ENCODE measurements around the gene SCN1A.
"Not testable (repeated sequence)": the region's sequence is repeated elsewhere in the genome, so short reads cannot be mapped to it uniquely, and the experiment has no call there.

Gene SCN1A

GRCh38 chr2:166135152-166135848, 7.5 kb upstream of the SCN1A start:
- DNase-seq (ENCODE audit: low read depth in 2 of 2), result no peak

- DNase-seq (ENCODE audit: low read depth in 2 of 2), result no peak
These were observed 6.7 kb upstream of the SCN1A start for GRCh38 chr2:166134252-166135151.

GRCh38 chr2:166133653-166134052, 5.8 kb upstream of the SCN1A start:
- no peak for DNase-seq (ENCODE audit: low read depth in 2 of 2)

GRCh38 chr2:166128156-166128505, 311 bp upstream of the SCN1A start:
- DNase-seq (ENCODE audit: low read depth in 2 of 2), result no peak

GRCh38 chr2:166126007-166126639, 1.7 kb downstream of the SCN1A start:
- DNase-seq (ENCODE audit: low read depth in 2 of 2), result no peak

- no peak for DNase-seq (ENCODE audit: low read depth in 2 of 2)
These were observed 2.3 kb downstream of the SCN1A start for GRCh38 chr2:166125557-166125956.

- no peak for DNase-seq (ENCODE audit: low read depth in 2 of 2)
These were observed 9.6 kb downstream of the SCN1A start for GRCh38 chr2:166118180-166118579.

- DNase-seq (ENCODE audit: low read depth in 2 of 2), result no peak
These were observed 10.3 kb downstream of the SCN1A start for GRCh38 chr2:166117491-166117890.

- no peak for DNase-seq (ENCODE audit: low read depth in 2 of 2)
These were observed 12.2 kb downstream of the SCN1A start for GRCh38 chr2:166115589-166115988.

- DNase-seq (ENCODE audit: low read depth in 2 of 2), result no peak
These were observed 15.6 kb downstream of the SCN1A start for GRCh38 chr2:166112193-166112605.

GRCh38 chr2:166106431-166107015, 21.3 kb downstream of the SCN1A start:
- DNase-seq (ENCODE audit: low read depth in 2 of 2), result no peak

- no peak for DNase-seq (ENCODE audit: low read depth in 2 of 2)
These were observed 23.0 kb downstream of the SCN1A start for GRCh38 chr2:166104773-166105172.

GRCh38 chr2:166104084-166104483, 23.7 kb downstream of the SCN1A start:
- DNase-seq (ENCODE audit: low read depth in 2 of 2), result no peak

GRCh38 chr2:166103277-166103676, 24.5 kb downstream of the SCN1A start:
- not testable (repeated sequence) for DNase-seq (ENCODE audit: low read depth in 2 of 2)

GRCh38 chr2:166094325-166094724, 33.5 kb downstream of the SCN1A start:
- no peak for DNase-seq (ENCODE audit: low read depth in 2 of 2)

- no peak for DNase-seq (ENCODE audit: low read depth in 2 of 2)
These were observed 34.9 kb downstream of the SCN1A start for GRCh38 chr2:166092889-166093288.

- no peak for DNase-seq (ENCODE audit: low read depth in 2 of 2)
These were observed 36.4 kb downstream of the SCN1A start for GRCh38 chr2:166091439-166091838.

- DNase-seq (ENCODE audit: low read depth in 2 of 2), result no peak
These were observed 36.9 kb downstream of the SCN1A start for GRCh38 chr2:166090908-166091307.

- no peak for DNase-seq (ENCODE audit: low read depth in 2 of 2)
These were observed 37.5 kb downstream of the SCN1A start for GRCh38 chr2:166090346-166090745.

GRCh38 chr2:166088634-166089033, 39.2 kb downstream of the SCN1A start:
- no peak for DNase-seq (ENCODE audit: low read depth in 2 of 2)

GRCh38 chr2:166084301-166084700, 43.5 kb downstream of the SCN1A start:
- no peak for DNase-seq (ENCODE audit: low read depth in 2 of 2)

GRCh38 chr2:166082736-166083135, 45.1 kb downstream of the SCN1A start:
- DNase-seq (ENCODE audit: low read depth in 2 of 2), result no peak

Measured in stimulated activated CD4-positive, alpha-beta T cell treated with anti-CD3 and anti-CD28 coated beads, Interleukin-1b, Interleukin-23, amount 100 ng/mL, for 1 hour (primary cell).